ENCODE measurements around the gene ZBTB45.
A peak's percentile ranks its signal among the peaks of the same experiment; 100 is the strongest.

DNA sequence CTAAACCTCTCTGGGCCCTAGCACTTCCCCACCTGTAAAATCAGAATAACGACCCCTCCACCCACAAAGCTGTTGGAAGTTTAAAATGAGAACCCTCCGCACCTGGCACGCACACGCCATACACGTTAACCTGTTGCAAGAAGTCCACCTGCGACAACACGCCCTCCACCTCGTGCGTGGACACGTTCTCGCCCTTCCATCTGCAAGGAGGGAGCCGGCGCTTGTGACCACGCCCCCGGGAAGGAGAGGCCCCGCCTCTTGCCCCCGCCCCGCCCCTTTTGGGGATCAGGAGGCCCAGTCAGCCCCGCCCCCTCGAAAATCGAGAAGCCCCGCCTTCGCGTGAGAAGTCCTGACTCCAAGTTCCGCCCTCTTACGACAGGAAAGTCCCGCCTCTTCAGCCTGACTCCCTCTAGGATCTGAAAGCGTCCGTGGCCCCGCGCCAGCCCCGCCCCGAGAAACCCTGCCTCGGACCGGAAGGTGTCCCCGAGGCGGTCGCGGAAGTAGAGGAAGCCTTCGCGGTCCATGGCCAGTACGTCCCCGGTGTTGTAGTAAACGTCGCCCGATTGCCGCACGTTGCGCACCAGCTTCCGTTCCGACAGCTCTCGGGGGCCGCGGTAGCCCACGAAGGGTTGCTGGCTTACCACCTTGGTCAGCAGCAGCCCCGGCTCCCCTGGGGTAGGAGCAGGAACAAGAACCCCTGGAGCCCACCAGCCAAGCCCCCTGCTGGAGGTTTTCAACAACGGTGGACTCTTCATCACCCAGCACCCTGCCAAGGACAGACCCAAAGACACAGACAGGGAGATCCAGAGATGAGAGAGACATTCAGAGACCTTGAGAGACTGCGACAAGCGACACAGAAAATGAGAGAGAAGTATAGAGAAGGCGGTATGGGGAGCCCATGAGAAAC lies 20.3 kb downstream of the ZBTB45 start:
- TF ChIP-seq CTCF (conservative IDR thresholded peaks at IDR 0.05; ENCODE audit: low read length), result peak; percentile 52
- no peak for TF ChIP-seq EZH2phosphoT487 (IDR thresholded peaks at IDR 0.05; ENCODE audit: borderline replicate concordance)
